ENCODE measurements around the gene SCN8A. TPM values are rescaled to one million over a fixed set of nuclear protein-coding genes. Genes with fewer than 3 reads are reported as not detected.
A peak's percentile ranks its signal among the peaks of the same experiment; 100 is the strongest.

Gene SCN8A
- total RNA-seq, 1 donor from 2014 or later = 5.0 TPM

- Mint-ChIP-seq H3K9me3 (ENCODE audit: unreplicated experiment) (no peaks in the 10 kb centered on the region), H3K4me3 (ENCODE audit: unreplicated experiment) (peak overlapping the region; percentile 93), H3K27ac (ENCODE audit: unreplicated experiment) (no peak overlapping the region), H3K36me3 (ENCODE audit: low read depth, unreplicated experiment) (peaks cover 9% of the 10 kb centered on the region), H3K27me3 (ENCODE audit: unreplicated experiment) (peaks cover 13% of the 10 kb centered on the region), H3K4me1 (ENCODE audit: unreplicated experiment) (peaks cover 12% of the 10 kb centered on the region)
- no peak for TF ChIP-seq CTCF (IDR thresholded peaks at IDR 0.05; ENCODE audit: unreplicated experiment)
- no peak for DNase-seq (ENCODE audit: low spot score)
Measured at GRCh38 chr12:51592034-51592705, 1.1 kb downstream of the SCN8A start.

- Mint-ChIP-seq H3K4me1 (ENCODE audit: unreplicated experiment) (peaks cover 12% of the 10 kb centered on the region), H3K4me3 (ENCODE audit: unreplicated experiment) (no peak overlapping the region), H3K9me3 (ENCODE audit: unreplicated experiment) (no peaks in the 10 kb centered on the region), H3K27me3 (ENCODE audit: unreplicated experiment) (peaks cover 13% of the 10 kb centered on the region), H3K27ac (ENCODE audit: unreplicated experiment) (no peak overlapping the region), H3K36me3 (ENCODE audit: low read depth, unreplicated experiment) (peaks cover 9% of the 10 kb centered on the region)
- DNase-seq (ENCODE audit: low spot score) = no peak
- TF ChIP-seq CTCF (IDR thresholded peaks at IDR 0.05; ENCODE audit: unreplicated experiment) = no peak
Measured at GRCh38 chr12:51593021-51593420, 2.0 kb downstream of the SCN8A start.

GRCh38 chr12:51593539-51593938, 2.5 kb downstream of the SCN8A start:
- peak; percentile 52 for DNase-seq (ENCODE audit: low spot score)
- H3K4me3 Mint-ChIP-seq (ENCODE audit: unreplicated experiment) = no peak overlapping the region

GRCh38 chr12:51598156-51598555, 7.1 kb downstream of the SCN8A start:
- Mint-ChIP-seq H3K36me3 (ENCODE audit: low read depth, unreplicated experiment) (no peaks in the 10 kb centered on the region), H3K4me1 (ENCODE audit: unreplicated experiment) (no peaks in the 10 kb centered on the region), H3K4me3 (ENCODE audit: unreplicated experiment) (no peak overlapping the region), H3K9me3 (ENCODE audit: unreplicated experiment) (no peaks in the 10 kb centered on the region), H3K27ac (ENCODE audit: unreplicated experiment) (no peak overlapping the region), H3K27me3 (ENCODE audit: unreplicated experiment) (no peaks in the 10 kb centered on the region)
- no peak for TF ChIP-seq CTCF (IDR thresholded peaks at IDR 0.05; ENCODE audit: unreplicated experiment)
- DNase-seq (ENCODE audit: low spot score) = no peak

More at GRCh38 chr12:51593539-51593938, 2.5 kb downstream of the SCN8A start:
- Mint-ChIP-seq H3K9me3 (ENCODE audit: unreplicated experiment) (no peaks in the 10 kb centered on the region), H3K4me1 (ENCODE audit: unreplicated experiment) (peaks cover 12% of the 10 kb centered on the region), H3K36me3 (ENCODE audit: low read depth, unreplicated experiment) (peaks cover 9% of the 10 kb centered on the region), H3K27me3 (ENCODE audit: unreplicated experiment) (peaks cover 13% of the 10 kb centered on the region), H3K27ac (ENCODE audit: unreplicated experiment) (no peak overlapping the region)
- no peak for TF ChIP-seq CTCF (IDR thresholded peaks at IDR 0.05; ENCODE audit: unreplicated experiment)

- Mint-ChIP-seq H3K27ac (ENCODE audit: unreplicated experiment) (no peak overlapping the region), H3K4me3 (ENCODE audit: unreplicated experiment) (no peak overlapping the region), H3K9me3 (ENCODE audit: unreplicated experiment) (no peaks in the 10 kb centered on the region), H3K27me3 (ENCODE audit: unreplicated experiment) (no peaks in the 10 kb centered on the region), H3K36me3 (ENCODE audit: low read depth, unreplicated experiment) (no peaks in the 10 kb centered on the region), H3K4me1 (ENCODE audit: unreplicated experiment) (no peaks in the 10 kb centered on the region)
- no peak for TF ChIP-seq CTCF (IDR thresholded peaks at IDR 0.05; ENCODE audit: unreplicated experiment)
- DNase-seq (ENCODE audit: low spot score) = no peak
Measured at GRCh38 chr12:51600721-51601120, 9.7 kb downstream of the SCN8A start.
